HepG2 (cell line): ENCODE data around the gene NMNAT3. TPM values are rescaled to one million over a fixed set of nuclear protein-coding genes. Genes with fewer than 3 reads are reported as not detected.

Experiments
- ATAC-seq: fragments of 200-7000 bp; cut with Tn5 transposase; 3 replicates; pipeline ENCODE4 v1.9.1; 2020; ENCODE audit warnings: mild to moderate bottlenecking, moderate library complexity
- BruUV-seq: library from RNA; stranded (reverse); fragments of 400-500 nt; replicated peaks from 2 replicates; lab custom pipeline; 2021; lab: Mats Ljungman, UMichigan
- CTCF ChIA-PET: fragments of 300-600 bp; formaldehyde crosslinking; extraction: SDS; loops from one replicate; lab custom pipeline; 2021; ENCODE audit warnings: low total read pairs, inconsistent platforms, low intra/inter-chr PET ratio; lab: Yijun Ruan, JAX
- POLR2A ChIA-PET: fragments of 350-600 bp; sonication (Branson Sonifier 250); formaldehyde crosslinking; loops from one replicate; lab custom pipeline; 2020; ENCODE audit warnings: antibody characterized with exemption, inconsistent platforms; lab: Yijun Ruan, JAX
- DNase-seq: peaks from one replicate; pipeline ENCODE4 v3.0.0-alpha.2; 2015; ENCODE audit warnings: low spot score
- FAIRE-seq: peaks from 3 replicates; lab custom pipeline; 2011; peaks lifted over from hg19 to GRCh38; lab: Jason Lieb, UNC
- H2AFZ ChIP-seq: one replicate; pipeline ENCODE4 v1.6.1; 2011; ENCODE audit warnings: low read length, inconsistent platforms
- H3K27ac ChIP-seq: fragments of 300-600 bp; 3 replicates; pipeline ENCODE4 v1.8.0; 2011; ENCODE audit warnings: mixed run types, mild to moderate bottlenecking, mixed read lengths, low read length, inconsistent platforms; ENCODE audit not compliant: insufficient read depth; ENCODE audit errors: extremely low read length
- H3K27me3 ChIP-seq, 2 experiments: fragments of 200-600 bp in 1 of 2; 2 replicates in 1 of 2; 3 replicates in 1 of 2; pipeline versions ENCODE4 v1.6.0 to v1.8.0; 2011; ENCODE audit warnings: low read length in 2 of 2, mild to moderate bottlenecking in 2 of 2, moderate library complexity in 2 of 2, inconsistent platforms in 1 of 2; ENCODE audit not compliant: insufficient read depth in 2 of 2, control insufficient read depth in 1 of 2
- H3K36me3 ChIP-seq, 2 experiments: fragments of 200-600 bp in 1 of 2; replicated peaks in 1 of 2; 2 replicates in 1 of 2; 3 replicates in 1 of 2; pipeline versions ENCODE4 v1.5.1 to v1.8.0; 2011; ENCODE audit warnings: low read length in 2 of 2, inconsistent platforms in 1 of 2; ENCODE audit not compliant: insufficient read depth in 2 of 2, control insufficient read depth in 1 of 2
- H3K4me1 ChIP-seq: 2 replicates; pipeline ENCODE4 v1.5.1; 2012; ENCODE audit warnings: low read length, inconsistent platforms; ENCODE audit not compliant: insufficient read depth
- H3K4me2 ChIP-seq: 2 replicates; pipeline ENCODE4 v1.6.0; 2011; ENCODE audit warnings: low read depth, low read length, inconsistent platforms
- H3K4me3 ChIP-seq, 3 experiments: fragments of 200-600 bp in 1 of 3; sonication (generic), shearing (Covaris generic) in 1 of 3; replicated peaks in 1 of 3; 2 replicates each; pipeline ENCODE4 v1.5.1; 2011 to 2016; ENCODE audit warnings: low read length in 3 of 3, inconsistent platforms in 2 of 3, low read depth in 2 of 3, mild to moderate bottlenecking in 2 of 3, control low read depth in 1 of 3, mixed read lengths in 1 of 3; ENCODE audit not compliant: insufficient read depth in 1 of 3
- H3K79me2 ChIP-seq: one replicate; pipeline ENCODE4 v1.6.1; 2011; ENCODE audit warnings: low read length, inconsistent platforms; ENCODE audit not compliant: insufficient read depth
- H3K9ac ChIP-seq: 2 replicates; pipeline ENCODE4 v1.6.0; 2011; ENCODE audit warnings: mild to moderate bottlenecking, low read depth, low read length, inconsistent platforms; ENCODE audit not compliant: insufficient read depth
- H3K9me3 ChIP-seq: 2 replicates; pipeline ENCODE4 v1.5.1; 2012; ENCODE audit warnings: mild to moderate bottlenecking, low read length
- H4K20me1 ChIP-seq: 2 replicates; pipeline ENCODE4 v1.6.0; 2011; ENCODE audit warnings: inconsistent platforms, mild to moderate bottlenecking, low read length, moderate library complexity; ENCODE audit not compliant: insufficient read depth
- ADNP ChIP-seq: sonication (generic); formaldehyde crosslinking; IDR thresholded peaks from 2 replicates; pipeline ENCODE4 v1.4.0; 2020; ENCODE audit warnings: missing genetic modification reagents
- GTF2F1 ChIP-seq: fragments of 150-350 bp; IDR thresholded peaks from 2 replicates; pipeline ENCODE4 v1.6.1; 2014; ENCODE audit warnings: low read length
- KMT2B ChIP-seq: IDR thresholded peaks from 2 replicates; pipeline ENCODE4 v1.6.1; 2016; ENCODE audit warnings: missing genetic modification reagents, missing compliant biosample characterization
- PAF1 ChIP-seq: IDR thresholded peaks from 2 replicates; pipeline ENCODE4 v1.6.1; 2016; ENCODE audit warnings: missing genetic modification reagents, missing compliant biosample characterization
- TEAD3 ChIP-seq: optimal IDR thresholded peaks from 2 replicates; pipeline ENCODE3; 2016; ENCODE audit warnings: borderline replicate concordance
- ZMAT3 ChIP-seq: sonication (generic); formaldehyde crosslinking; conservative IDR thresholded peaks from 2 replicates; pipeline ENCODE4 v1.7.0; 2021; ENCODE audit warnings: missing genetic modification reagents
- ZNF329 ChIP-seq: sonication (generic); formaldehyde crosslinking; IDR thresholded peaks from 2 replicates; pipeline ENCODE4 v1.9.0; 2021; ENCODE audit warnings: low read depth, mild to moderate bottlenecking, missing genetic modification reagents
- WGBS: methylation state at CpG from one replicate; pipeline ENCODE4 v1.1.6; 2017; ENCODE audit warnings: low lambda C conversion rate; 5-methylcytosine and 5-hydroxymethylcytosine counted together
- in situ Hi-C: cut with HindIII; loops from 2 replicates; pipeline ENCODE4 v1.10.0; 2017; ENCODE audit warnings: low pct_unique_long_range_greater_than_20kb; ENCODE audit not compliant: extremely low pct_ligation_motif_present
- intact Hi-C: fragments of 100-400 bp; cut with micrococcal nuclease; formaldehyde crosslinking; loops from one replicate; pipeline ENCODE4 v1.10.0; 2022; ENCODE audit not compliant: unreplicated experiment
- polyA plus RNA-seq, 8 experiments: library from polyadenylated mRNA; depleted of rRNA in 3 of 8; stranded (reverse) in 7 of 8; unstranded in 1 of 8; fragments of >200 nt; fragmentation: Illumina TruSeq in 4 of 8; extraction: Trizol in 4 of 8; gene quantifications; 2 replicates each; pipeline versions ENCODE4 v1.2.1 to v1.2.3, GENCODE V29; 2011 to 2016; ENCODE audit warnings: low read depth in 4 of 8, missing spikeins in 1 of 8, mixed read lengths in 1 of 8; ENCODE audit not compliant: insufficient read depth in 1 of 8
- total RNA-seq, 5 experiments: library from RNA; depleted of rRNA; stranded (reverse); fragments of >200 nt; fragmentation: Illumina TruSeq; extraction: Trizol; gene quantifications; 2 replicates each; pipeline ENCODE4 v1.2.3, GENCODE V29; 2016; ENCODE audit warnings: low read depth in 1 of 5
- TF ChIP-seq, protein P1 (sequence below): sonication (generic); formaldehyde crosslinking; IDR thresholded peaks from 2 replicates; pipeline ENCODE4 v1.8.0; 2022; ENCODE audit warnings: mild to moderate bottlenecking, missing genetic modification reagents, moderate library complexity
- TF ChIP-seq, protein P2 (sequence below): sonication (generic); formaldehyde crosslinking; IDR thresholded peaks from 2 replicates; pipeline ENCODE4 v1.4.0; 2020; ENCODE audit warnings: low read depth, mild to moderate bottlenecking, missing genetic modification reagents
- TF ChIP-seq, protein P3 (sequence below): sonication (generic); formaldehyde crosslinking; IDR thresholded peaks from 2 replicates; pipeline ENCODE4 v1.9.0; 2021; ENCODE audit warnings: missing genetic modification reagents, borderline replicate concordance
- TF ChIP-seq, protein P4 (sequence below): sonication (generic); formaldehyde crosslinking; IDR thresholded peaks from 2 replicates; pipeline ENCODE4 v1.5.0; 2020; ENCODE audit warnings: missing genetic modification reagents

NMNAT3 gene
- total and polyA plus RNA-seq, 2 of the 13 experiments (the other 11 are each of a cell fraction or from before 2014, with no cell fraction given), result 6.1 to 7.0 TPM

DNA sequence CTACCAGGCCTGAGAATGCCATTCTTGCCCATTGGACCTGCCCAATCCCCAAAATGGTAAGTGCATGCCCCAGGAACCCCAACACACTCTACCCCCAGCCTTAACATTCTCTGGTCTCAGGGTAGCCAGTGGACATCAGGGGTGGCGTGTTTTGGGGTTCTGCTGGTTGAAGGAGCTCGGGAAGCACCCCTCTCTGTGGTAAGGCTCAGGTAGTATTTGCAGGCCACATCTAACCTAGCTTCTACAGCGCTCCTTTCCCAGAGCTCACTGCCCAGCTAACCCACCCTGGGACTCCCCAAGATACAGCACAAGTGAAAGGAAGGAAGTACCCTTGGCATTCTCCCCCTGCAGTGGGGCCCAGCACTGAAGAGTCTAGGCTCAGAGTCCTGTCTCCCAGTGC is 19.8 kb downstream of the NMNAT3 start:
- ATAC-seq (no peak), DNase-seq (no peak), FAIRE-seq (no peak)
- POLR2A ChIA-PET, result no interaction called here
- TF ChIP-seq ADNP (CRISPR knock-in tag) (no peak), GTF2F1 (no peak), PAF1 (CRISPR knock-in tag) (no peak), KMT2B (no peak), TEAD3 (CRISPR knock-in tag) (no peak), ZNF329 (no peak), ZMAT3 (CRISPR knock-in tag) (no peak)
- TF ChIP-seq, protein P1, sequence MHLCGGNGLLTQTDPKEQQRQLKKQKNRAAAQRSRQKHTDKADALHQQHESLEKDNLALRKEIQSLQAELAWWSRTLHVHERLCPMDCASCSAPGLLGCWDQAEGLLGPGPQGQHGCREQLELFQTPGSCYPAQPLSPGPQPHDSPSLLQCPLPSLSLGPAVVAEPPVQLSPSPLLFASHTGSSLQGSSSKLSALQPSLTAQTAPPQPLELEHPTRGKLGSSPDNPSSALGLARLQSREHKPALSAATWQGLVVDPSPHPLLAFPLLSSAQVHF (CRISPR knock-in tag), result no peak
- TF ChIP-seq, protein P2, sequence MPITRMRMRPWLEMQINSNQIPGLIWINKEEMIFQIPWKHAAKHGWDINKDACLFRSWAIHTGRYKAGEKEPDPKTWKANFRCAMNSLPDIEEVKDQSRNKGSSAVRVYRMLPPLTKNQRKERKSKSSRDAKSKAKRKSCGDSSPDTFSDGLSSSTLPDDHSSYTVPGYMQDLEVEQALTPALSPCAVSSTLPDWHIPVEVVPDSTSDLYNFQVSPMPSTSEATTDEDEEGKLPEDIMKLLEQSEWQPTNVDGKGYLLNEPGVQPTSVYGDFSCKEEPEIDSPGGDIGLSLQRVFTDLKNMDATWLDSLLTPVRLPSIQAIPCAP (CRISPR knock-in tag), result no peak
- TF ChIP-seq, protein P3, sequence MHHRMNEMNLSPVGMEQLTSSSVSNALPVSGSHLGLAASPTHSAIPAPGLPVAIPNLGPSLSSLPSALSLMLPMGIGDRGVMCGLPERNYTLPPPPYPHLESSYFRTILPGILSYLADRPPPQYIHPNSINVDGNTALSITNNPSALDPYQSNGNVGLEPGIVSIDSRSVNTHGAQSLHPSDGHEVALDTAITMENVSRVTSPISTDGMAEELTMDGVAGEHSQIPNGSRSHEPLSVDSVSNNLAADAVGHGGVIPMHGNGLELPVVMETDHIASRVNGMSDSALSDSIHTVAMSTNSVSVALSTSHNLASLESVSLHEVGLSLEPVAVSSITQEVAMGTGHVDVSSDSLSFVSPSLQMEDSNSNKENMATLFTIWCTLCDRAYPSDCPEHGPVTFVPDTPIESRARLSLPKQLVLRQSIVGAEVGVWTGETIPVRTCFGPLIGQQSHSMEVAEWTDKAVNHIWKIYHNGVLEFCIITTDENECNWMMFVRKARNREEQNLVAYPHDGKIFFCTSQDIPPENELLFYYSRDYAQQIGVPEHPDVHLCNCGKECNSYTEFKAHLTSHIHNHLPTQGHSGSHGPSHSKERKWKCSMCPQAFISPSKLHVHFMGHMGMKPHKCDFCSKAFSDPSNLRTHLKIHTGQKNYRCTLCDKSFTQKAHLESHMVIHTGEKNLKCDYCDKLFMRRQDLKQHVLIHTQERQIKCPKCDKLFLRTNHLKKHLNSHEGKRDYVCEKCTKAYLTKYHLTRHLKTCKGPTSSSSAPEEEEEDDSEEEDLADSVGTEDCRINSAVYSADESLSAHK (CRISPR knock-in tag), result no peak
- TF ChIP-seq, protein P4, sequence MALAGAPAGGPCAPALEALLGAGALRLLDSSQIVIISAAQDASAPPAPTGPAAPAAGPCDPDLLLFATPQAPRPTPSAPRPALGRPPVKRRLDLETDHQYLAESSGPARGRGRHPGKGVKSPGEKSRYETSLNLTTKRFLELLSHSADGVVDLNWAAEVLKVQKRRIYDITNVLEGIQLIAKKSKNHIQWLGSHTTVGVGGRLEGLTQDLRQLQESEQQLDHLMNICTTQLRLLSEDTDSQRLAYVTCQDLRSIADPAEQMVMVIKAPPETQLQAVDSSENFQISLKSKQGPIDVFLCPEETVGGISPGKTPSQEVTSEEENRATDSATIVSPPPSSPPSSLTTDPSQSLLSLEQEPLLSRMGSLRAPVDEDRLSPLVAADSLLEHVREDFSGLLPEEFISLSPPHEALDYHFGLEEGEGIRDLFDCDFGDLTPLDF (CRISPR knock-in tag), result no peak
- Histone ChIP-seq H3K79me2 (no peaks in the 10 kb centered on the region), H2AFZ (no peak overlapping the region), H3K9me3 (no peaks in the 10 kb centered on the region), H3K27ac (no peak overlapping the region), H3K27me3 (no peaks in the 10 kb centered on the region), H3K4me1 (peaks cover 34% of the 10 kb centered on the region), H3K9ac (no peak overlapping the region), H3K4me2 (no peak overlapping the region), H3K36me3 (no peaks in the 10 kb centered on the region; a peak in 1 of 5 replicates), H3K4me3 (no peak overlapping the region), H4K20me1 (no peaks in the 10 kb centered on the region)
- CTCF ChIA-PET, result no interaction called here
- 100% methylated on average over 2 of the region's 3 CpGs for WGBS
- in situ Hi-C loops (no loop called here), intact Hi-C loops (loop anchor here (5.0 kb wide), 1 partner anchor 869 kb away; no protein-coding TSS in a partner anchor)
- no TSS peak for BruUV-seq
